ENCODE measurements around the gene ZNF354B.
"Not testable (repeated sequence)": the region's sequence is repeated elsewhere in the genome, so short reads cannot be mapped to it uniquely, and the experiment has no call there.

The ZNF354B gene

GRCh38 chr5:178859625-178860521 lies at the start of gene ZNF354B:
TSS of gene ZNF354B (plus strand) at chr5:178859953. CDS start at chr5:178861048, 1,095 bp downstream.
- peak; percentile 80 for DNase-seq (ENCODE audit: low read depth)

GRCh38 chr5:178817506-178817905 lies 42.2 kb upstream of the ZNF354B start:
- DNase-seq (ENCODE audit: low read depth): no peak

GRCh38 chr5:178818094-178818493 lies 41.7 kb upstream of the ZNF354B start:
- DNase-seq (ENCODE audit: low read depth): no peak

DNA sequence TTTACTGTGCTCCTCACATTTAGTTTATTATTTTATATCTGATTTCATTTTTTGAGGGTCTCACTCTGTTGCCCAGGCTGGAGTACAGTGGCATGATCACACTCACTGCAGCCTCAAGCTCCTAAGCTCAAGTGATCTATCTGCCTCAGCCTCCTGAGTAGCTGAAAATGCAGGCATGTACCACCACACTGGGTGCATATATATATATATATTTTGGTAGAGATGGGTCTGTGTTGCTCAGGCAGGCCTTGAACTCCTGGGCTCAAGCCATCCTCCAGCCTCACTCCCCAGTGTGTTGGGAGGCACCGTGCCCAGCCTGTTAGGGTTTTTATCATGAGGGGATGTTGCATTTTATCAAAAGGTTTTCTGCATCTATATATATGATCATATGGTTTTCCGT lies 39.8 kb upstream of the ZNF354B start:
- no peak for DNase-seq (ENCODE audit: low read depth)

DNA sequence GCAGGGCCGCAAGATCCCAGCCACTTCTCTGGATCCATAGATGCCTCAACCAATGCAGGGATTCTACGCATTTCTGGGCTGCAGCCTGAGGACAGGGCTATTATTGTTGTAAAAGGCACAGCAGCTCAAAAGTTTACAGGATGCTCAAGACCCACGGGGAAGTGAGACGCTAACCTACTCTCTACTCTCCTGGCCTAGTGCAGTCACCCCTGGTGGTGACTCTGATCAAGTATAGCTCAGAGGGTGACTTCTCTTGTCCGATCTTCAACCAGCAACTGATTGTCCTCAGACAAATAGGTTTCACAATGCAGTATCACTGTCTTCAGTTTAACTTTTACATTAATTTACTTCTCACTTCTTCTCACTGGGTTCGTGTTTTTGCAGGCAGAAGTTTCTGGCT lies 34.3 kb upstream of the ZNF354B start:
- no peak for DNase-seq (ENCODE audit: low read depth)

DNA sequence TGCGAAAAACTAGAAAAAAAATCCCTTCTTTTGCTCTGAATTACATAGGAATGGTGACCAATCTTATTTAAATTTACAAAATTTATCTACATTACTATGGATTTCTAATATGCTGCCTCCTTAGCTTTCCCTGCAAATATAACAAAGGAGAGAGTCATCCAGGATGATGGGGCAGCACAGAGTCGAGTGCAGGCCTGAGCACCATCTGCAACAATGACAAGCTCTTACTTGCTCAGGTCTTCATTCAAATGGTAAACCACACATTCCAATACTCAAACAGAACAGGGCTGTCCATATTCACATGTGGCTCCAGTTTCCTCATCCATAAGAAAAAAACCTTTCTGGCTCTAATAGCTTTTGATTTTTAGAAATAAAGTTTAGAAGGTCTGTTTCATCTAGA lies 33.5 kb upstream of the ZNF354B start:
- DNase-seq (ENCODE audit: low read depth): no peak

DNA sequence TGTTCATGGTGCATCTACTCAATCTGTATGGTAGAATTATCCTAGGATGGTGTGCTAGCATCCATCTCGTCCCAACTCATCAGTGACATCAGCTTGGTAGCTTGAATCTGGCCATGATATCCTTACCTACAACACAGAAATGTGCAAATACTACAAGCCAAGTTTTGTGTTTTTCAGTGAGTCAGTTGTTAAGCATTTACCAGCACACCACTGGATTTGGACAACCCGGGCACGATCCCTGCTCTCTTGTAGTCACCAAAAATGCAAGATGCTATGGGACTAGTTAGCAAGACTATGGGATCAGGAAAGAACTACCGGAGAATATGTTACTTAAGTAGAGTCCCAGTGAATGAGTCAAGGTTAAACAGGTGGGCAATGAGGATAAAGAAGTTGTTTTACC lies 32.1 kb upstream of the ZNF354B start:
- DNase-seq (ENCODE audit: low read depth): no peak

- DNase-seq (ENCODE audit: low read depth): no peak
Measured at GRCh38 chr5:178831049-178831448, 28.7 kb upstream of the ZNF354B start.

GRCh38 chr5:178832618-178833201 lies 27.0 kb upstream of the ZNF354B start:
- DNase-seq (ENCODE audit: low read depth): no peak

DNA sequence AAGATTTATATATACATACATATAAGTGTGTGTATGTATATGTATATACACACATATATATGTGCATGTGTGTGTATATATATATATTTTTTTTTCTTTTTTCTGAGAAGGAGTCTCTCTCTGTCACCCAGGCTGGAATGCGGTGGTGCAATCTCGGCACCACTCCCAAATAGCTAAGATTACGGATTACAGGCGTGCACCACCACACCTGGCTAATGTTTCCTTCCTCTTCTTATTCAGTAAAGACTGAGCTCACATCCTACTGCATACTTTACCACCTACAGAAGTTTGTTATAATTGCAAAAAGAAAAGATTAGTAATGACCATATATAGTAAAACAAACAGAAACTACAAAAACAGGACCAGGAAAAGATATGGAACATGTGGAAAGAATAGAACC lies 23.1 kb upstream of the ZNF354B start:
- DNase-seq (ENCODE audit: low read depth): no peak

DNA sequence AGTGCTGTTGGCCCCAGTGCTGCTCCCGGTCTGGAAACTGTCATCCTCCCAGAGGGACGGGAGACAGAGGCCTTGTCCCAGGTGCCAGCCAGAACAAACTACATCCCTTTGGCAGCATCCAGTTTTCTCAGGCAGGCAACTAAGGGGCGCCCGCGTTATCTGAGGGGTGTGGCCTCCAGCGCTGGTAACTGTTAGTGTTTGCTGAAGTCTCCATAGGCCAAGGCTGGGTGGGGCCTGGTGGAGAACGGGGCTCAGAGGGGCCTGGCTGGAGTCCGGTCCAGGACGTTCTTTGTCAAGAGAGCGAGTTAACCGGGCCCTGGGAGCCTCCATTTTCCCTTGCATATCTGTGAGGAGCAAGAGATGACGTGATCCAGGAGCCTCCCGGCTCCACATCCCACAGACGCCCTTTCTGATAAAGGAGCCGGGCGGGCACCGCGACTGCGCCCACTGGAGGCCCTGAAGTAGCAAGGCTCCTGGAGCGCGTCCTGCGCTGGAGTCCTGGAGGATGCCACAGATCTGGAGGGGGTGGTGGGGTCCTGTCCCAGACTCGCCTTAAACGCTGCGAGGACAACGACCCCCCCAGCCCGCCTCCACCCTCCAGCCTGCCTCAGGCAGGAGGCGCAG lies 20.9 kb upstream of the ZNF354B start:
- DNase-seq (ENCODE audit: low read depth): not testable (repeated sequence)

- peak; percentile 23 for DNase-seq (ENCODE audit: low read depth)
Measured at GRCh38 chr5:178839319-178839704, 20.4 kb upstream of the ZNF354B start.

GRCh38 chr5:178840399-178840798 lies 19.4 kb upstream of the ZNF354B start:
- not testable (repeated sequence) for DNase-seq (ENCODE audit: low read depth)

- DNase-seq (ENCODE audit: low read depth): no peak
Measured at GRCh38 chr5:178849316-178849715, 10.4 kb upstream of the ZNF354B start.

DNA sequence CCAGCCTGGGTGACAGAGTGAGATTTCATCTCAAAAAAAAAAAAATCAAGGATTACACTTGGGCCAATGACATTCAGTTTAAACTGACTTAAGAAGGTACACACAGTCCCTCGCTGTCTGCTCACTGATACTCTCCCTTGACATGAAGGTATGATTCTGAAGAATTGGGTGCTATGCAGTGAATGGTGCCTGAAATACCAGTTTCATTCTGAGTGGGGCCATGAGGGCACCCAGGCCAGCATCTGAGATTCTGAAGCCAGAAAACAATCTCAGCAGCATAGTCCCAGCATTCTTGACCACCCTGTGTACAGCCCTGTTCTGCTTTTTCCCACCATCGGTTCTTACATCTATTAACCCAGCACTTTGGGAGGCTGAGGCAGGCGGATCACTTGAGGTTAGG lies 7.8 kb upstream of the ZNF354B start:
- DNase-seq (ENCODE audit: low read depth): no peak

DNA sequence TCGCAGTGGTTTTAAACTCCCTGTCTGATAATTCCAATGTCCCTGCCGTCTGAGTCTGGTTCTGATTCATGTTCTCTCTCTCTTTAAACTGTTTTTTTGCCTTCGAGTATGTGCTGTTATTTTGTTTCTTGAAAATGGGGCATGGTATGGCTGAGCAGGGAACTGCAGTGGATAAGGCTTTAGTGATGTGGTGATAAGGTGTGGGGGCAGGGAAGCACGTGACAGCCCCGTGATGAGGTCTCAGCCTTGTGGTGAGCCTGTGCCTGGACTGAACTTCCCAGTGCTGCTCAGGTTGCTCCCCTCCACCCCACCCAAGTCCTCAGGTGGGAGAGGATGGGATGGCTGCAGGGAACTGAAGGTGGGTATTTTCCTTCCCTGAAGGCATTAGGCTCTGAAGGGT lies 5.5 kb upstream of the ZNF354B start:
- no peak for DNase-seq (ENCODE audit: low read depth)

GRCh38 chr5:178860615-178861014 lies 862 bp downstream of the ZNF354B start:
- not testable (repeated sequence) for DNase-seq (ENCODE audit: low read depth)

DNA sequence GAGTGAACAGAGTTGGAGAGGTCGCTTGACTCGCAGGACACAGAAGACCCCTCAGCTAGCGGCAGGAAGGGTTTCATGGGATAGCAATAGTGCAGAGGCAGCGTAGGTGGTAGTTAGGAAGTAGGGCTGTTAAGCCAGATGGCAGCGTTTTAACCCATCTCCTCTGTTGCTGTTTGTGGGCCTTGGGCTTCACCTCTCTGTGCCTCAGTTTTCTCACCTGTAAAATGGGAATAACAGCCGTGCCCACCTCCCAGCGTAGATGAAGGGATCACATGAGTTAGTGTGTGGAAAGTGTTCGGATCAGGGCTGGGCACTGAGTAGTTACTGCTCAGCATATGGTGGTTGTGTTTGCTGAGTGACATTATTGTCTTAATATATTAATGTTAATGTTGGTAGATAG lies 1.9 kb downstream of the ZNF354B start:
- DNase-seq (ENCODE audit: low read depth): no peak

- DNase-seq (ENCODE audit: low read depth): no peak
Measured at GRCh38 chr5:178866946-178867345, 7.2 kb downstream of the ZNF354B start.

DNA sequence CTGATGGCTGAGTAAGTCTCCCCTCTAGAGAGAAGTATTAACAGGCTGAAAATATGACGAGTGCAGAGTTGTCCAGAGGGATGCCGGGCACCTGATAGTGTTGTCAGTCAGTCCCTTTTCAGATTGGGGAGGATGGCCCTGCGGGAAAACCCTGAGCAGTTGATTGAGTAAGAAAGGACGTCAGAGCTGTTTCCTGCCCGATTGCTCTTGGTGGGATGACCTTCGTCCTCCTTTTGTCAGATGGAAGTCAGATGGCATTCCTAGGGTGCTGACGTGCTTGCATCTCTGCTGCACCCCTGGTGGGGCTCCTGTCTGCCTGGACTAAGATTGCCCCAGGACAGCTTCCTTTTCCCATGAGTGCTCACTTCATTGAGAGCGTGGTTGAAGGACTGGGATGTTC lies 9.8 kb downstream of the ZNF354B start:
- DNase-seq (ENCODE audit: low read depth): no peak

DNA sequence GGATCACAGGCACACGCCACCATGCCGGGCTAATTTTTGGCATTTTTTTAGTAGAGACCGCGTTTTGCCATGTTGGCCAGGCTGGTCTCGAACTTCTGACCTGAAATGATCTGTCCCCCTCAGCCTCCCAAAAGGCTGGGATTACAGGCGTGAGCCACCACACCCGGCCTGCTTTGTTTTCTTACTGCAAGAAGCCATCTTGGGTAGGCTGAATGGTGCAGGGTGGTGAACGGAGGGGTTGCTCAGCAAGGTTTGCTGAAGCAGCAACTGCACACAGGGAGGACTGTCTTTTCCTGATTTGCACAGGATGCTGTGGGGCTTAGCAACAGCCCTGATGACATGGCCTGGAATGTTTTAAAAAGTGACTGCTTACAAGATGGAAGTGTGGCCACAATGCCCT lies 10.7 kb downstream of the ZNF354B start:
- DNase-seq (ENCODE audit: low read depth): no peak

- DNase-seq (ENCODE audit: low read depth): no peak
Measured at GRCh38 chr5:178872302-178872701, 12.5 kb downstream of the ZNF354B start.

DNA sequence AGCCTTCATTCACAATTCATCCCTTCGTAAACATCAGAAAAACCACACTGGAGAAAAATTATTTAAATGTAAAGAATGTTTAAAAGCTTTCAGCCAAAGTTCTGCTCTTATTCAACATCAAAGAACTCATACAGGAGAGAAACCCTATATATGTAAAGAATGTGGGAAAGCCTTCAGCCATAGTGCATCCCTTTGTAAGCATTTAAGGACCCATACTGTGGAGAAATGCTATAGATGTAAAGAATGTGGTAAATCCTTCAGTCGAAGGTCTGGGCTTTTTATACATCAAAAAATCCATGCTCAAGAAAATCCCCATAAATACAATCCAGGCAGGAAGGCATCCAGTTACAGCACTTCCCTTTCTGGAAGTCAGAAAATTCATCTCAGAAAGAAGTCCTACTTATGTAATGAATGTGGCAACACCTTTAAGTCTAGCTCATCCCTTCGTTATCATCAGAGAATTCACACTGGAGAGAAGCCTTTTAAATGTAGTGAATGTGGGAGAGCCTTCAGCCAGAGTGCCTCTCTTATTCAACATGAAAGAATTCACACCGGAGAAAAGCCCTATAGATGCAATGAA lies 23.5 kb downstream of the ZNF354B start:
- DNase-seq (ENCODE audit: low read depth): not testable (repeated sequence)

Measured in activated T-cell treated with anti-CD3 and anti-CD28 coated beads for 48 hours (primary cell).